Measurements from ENCODE around the gene CTPS1. TPM values are rescaled to one million over a fixed set of nuclear protein-coding genes. Genes with fewer than 3 reads are reported as not detected.

The CTPS1 gene
- total RNA-seq, 1 donor from 2014 or later, result 61.6 TPM

DNA sequence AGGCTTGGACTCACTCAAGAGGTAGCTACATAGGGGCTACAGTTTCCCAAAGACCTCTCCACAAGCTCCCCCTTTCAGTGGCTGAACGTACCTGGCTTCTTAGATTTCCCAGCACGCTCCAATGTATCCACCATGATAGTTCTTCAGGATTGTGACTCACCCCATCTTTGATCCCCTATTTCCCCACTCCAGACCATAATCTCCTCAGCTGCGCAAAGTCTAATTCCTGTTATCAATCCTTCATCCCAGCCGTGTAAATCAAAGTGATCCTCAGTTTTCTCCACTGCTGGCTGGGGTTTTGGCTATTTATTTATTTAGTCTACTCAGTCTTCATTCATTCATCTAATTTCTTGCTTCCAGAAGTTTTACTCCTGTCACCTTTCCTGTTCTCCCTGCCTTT is 13.1 kb upstream of the CTPS1 start:
- H3K4me3 ChIP-seq (ENCODE audit: low read depth, low read length), result no peak overlapping the region
- TF ChIP-seq, protein P1, sequence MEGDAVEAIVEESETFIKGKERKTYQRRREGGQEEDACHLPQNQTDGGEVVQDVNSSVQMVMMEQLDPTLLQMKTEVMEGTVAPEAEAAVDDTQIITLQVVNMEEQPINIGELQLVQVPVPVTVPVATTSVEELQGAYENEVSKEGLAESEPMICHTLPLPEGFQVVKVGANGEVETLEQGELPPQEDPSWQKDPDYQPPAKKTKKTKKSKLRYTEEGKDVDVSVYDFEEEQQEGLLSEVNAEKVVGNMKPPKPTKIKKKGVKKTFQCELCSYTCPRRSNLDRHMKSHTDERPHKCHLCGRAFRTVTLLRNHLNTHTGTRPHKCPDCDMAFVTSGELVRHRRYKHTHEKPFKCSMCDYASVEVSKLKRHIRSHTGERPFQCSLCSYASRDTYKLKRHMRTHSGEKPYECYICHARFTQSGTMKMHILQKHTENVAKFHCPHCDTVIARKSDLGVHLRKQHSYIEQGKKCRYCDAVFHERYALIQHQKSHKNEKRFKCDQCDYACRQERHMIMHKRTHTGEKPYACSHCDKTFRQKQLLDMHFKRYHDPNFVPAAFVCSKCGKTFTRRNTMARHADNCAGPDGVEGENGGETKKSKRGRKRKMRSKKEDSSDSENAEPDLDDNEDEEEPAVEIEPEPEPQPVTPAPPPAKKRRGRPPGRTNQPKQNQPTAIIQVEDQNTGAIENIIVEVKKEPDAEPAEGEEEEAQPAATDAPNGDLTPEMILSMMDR (conservative IDR thresholded peaks at IDR 0.05; ENCODE audit: low read depth, low read length), result no peak
- DNase-seq (ENCODE audit: low read depth), result no peak

DNA sequence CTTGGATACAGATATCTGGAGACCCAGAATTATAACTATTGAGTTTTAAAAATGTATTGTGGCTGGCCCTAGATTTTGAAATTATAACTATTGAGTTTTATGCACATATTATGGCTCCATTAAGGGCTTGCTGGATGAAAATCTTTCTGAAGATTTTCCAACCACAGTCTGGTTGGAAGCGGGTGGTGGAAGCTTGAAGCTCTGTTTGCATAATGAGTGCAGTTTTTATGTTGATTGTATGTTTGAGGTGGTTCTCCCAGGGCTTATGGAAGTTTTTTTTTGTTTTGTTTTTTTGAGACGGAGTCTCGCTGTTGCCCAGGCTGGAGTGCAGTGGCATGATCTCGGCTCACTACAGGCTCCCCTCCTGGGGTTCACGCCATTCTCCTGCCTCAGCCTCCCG is 10.1 kb upstream of the CTPS1 start:
- TF ChIP-seq, protein P1 (conservative IDR thresholded peaks at IDR 0.05; ENCODE audit: low read depth, low read length), result no peak
- DNase-seq (ENCODE audit: low read depth), result no peak
- H3K4me3 ChIP-seq (ENCODE audit: low read depth, low read length), result no peak overlapping the region

- no peak for DNase-seq (ENCODE audit: low read depth)
- TF ChIP-seq, protein P1 (conservative IDR thresholded peaks at IDR 0.05; ENCODE audit: low read depth, low read length), result no peak
- no peak overlapping the region for H3K4me3 ChIP-seq (ENCODE audit: low read depth, low read length)
Measured at GRCh38 chr1:40971966-40972365, 7.5 kb upstream of the CTPS1 start.

GRCh38 chr1:40973912-40974311 is 5.6 kb upstream of the CTPS1 start:
- no peak for DNase-seq (ENCODE audit: low read depth)
- H3K4me3 ChIP-seq (ENCODE audit: low read depth, low read length), result no peak overlapping the region
- TF ChIP-seq, protein P1 (conservative IDR thresholded peaks at IDR 0.05; ENCODE audit: low read depth, low read length), result no peak

DNA sequence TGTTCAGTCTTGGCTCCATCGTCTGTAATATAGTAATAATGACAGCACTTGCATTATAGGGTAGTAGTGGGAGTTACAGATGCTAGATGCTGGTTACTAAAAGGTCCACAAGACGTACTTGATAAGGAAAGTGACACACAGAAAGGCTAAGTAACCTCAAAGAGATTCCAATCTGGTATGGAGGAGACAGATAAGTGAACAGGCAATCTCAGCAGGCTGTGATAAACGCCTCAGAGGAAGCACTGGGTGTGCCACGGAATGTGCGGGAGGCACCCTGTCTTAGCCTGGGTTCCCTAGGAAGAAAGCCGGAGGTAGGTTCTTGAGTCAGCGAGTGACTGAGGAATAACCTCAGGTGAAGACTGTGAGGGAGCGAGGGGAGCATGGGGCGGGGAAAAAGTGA is 4.6 kb upstream of the CTPS1 start:
- no peak for DNase-seq (ENCODE audit: low read depth)
- H3K4me3 ChIP-seq (ENCODE audit: low read depth, low read length), result no peak overlapping the region
- TF ChIP-seq, protein P1 (conservative IDR thresholded peaks at IDR 0.05; ENCODE audit: low read depth, low read length), result no peak

GRCh38 chr1:40976952-40977690 is 2.4 kb upstream of the CTPS1 start:
- DNase-seq (ENCODE audit: low read depth), result no peak
- TF ChIP-seq, protein P1 (conservative IDR thresholded peaks at IDR 0.05; ENCODE audit: low read depth, low read length), result no peak
- H3K4me3 ChIP-seq (ENCODE audit: low read depth, low read length), result no peak overlapping the region

DNA sequence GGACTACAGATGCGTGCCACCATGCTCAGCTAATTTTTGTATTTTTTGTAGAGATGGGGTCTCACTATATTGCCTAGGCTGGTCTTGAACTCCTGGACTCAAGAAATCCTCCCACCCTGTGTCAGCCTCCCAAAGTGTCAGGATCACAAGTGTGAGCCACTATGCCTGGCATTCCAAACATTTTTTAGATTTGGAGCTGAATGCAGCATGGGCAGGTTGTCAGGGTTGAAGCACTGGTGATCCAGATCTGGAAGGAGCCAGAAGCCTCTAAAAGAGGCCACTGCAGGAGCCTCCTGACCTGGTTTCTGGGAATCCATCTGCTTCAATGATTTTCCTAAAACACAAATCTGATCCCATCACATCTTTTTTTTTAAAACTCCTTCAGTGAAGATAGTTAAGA is 1.8 kb upstream of the CTPS1 start:
- DNase-seq (ENCODE audit: low read depth), result no peak
- TF ChIP-seq, protein P1 (conservative IDR thresholded peaks at IDR 0.05; ENCODE audit: low read depth, low read length), result no peak
- H3K4me3 ChIP-seq (ENCODE audit: low read depth, low read length), result no peak overlapping the region
